CD4-positive, alpha-beta T cell treated with Interleukin-6 at 100 ng/mL for 8 hours (primary cell): ENCODE results near the gene LRRC27.

Source experiments
- DNase-seq: peaks from one replicate; pipeline ENCODE4 v3.0.0-alpha.2; 2020; ENCODE audit warnings: mixed read lengths, low spot score

LRRC27 gene

GRCh38 chr10:132414402-132415016 is 82.5 kb downstream of the LRRC27 start:
- no peak for DNase-seq

GRCh38 chr10:132415255-132415654 is 83.3 kb downstream of the LRRC27 start:
- no peak for DNase-seq

GRCh38 chr10:132415956-132416355 is 84.0 kb downstream of the LRRC27 start:
- no peak for DNase-seq

- no peak for DNase-seq
Observed at GRCh38 chr10:132416566-132417256, 84.7 kb downstream of the LRRC27 start.

GRCh38 chr10:132417257-132417910 is 85.4 kb downstream of the LRRC27 start:
- no peak for DNase-seq

GRCh38 chr10:132417957-132418441 is 86.0 kb downstream of the LRRC27 start:
- no peak for DNase-seq

GRCh38 chr10:132418527-132419416 is 86.8 kb downstream of the LRRC27 start:
- DNase-seq, result no peak

GRCh38 chr10:132419538-132420468 is 87.8 kb downstream of the LRRC27 start:
- no peak for DNase-seq

GRCh38 chr10:132420469-132420980 is 88.5 kb downstream of the LRRC27 start:
- DNase-seq, result no peak

- DNase-seq, result no peak
Observed at GRCh38 chr10:132420981-132421846, 89.2 kb downstream of the LRRC27 start.

- DNase-seq, result no peak
Observed at GRCh38 chr10:132421847-132422751, 90.1 kb downstream of the LRRC27 start.

GRCh38 chr10:132422903-132423825 is 91.2 kb downstream of the LRRC27 start:
- no peak for DNase-seq

GRCh38 chr10:132423966-132424861 is 92.2 kb downstream of the LRRC27 start:
- no peak for DNase-seq

GRCh38 chr10:132425029-132425756 is 93.2 kb downstream of the LRRC27 start:
- DNase-seq, result no peak

- DNase-seq, result no peak
Observed at GRCh38 chr10:132425757-132426155, 93.8 kb downstream of the LRRC27 start.
